GM04503 (cell line): Measurements from ENCODE around the gene YAF2.
"Not testable (repeated sequence)": the region's sequence is repeated elsewhere in the genome, so short reads cannot be mapped to it uniquely, and the experiment has no call there.

ENCODE experiments used
- DNase-seq: peaks from one replicate; pipeline ENCODE4 v3.0.0-alpha.2; 2012; ENCODE audit warnings: low read depth

Gene YAF2

GRCh38 chr12:42196723-42197603 is 41.1 kb downstream of the YAF2 start:
- no peak for DNase-seq

GRCh38 chr12:42192686-42193085 is 45.4 kb downstream of the YAF2 start:
- DNase-seq: no peak

GRCh38 chr12:42192258-42192657 is 45.8 kb downstream of the YAF2 start:
- no peak for DNase-seq

DNA sequence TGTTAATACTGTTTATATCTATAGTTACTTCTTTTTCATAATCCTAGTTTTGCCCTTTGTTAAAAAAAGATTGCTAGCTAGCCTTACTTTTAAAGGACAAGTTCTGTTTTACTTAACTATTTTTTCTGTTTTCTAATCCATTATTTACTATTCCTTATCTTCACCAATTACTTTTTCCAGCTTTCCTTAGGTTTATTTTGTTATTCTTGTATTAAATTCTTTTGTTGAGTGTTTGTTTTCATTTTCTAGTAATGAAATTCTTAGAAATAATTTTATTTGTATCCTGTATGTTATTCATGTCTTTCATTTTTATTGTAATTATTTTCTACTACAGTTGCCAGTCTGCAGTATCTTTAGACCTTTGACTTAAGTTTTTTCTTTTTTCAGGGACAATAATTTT is 47.7 kb downstream of the YAF2 start:
- DNase-seq: no peak

DNA sequence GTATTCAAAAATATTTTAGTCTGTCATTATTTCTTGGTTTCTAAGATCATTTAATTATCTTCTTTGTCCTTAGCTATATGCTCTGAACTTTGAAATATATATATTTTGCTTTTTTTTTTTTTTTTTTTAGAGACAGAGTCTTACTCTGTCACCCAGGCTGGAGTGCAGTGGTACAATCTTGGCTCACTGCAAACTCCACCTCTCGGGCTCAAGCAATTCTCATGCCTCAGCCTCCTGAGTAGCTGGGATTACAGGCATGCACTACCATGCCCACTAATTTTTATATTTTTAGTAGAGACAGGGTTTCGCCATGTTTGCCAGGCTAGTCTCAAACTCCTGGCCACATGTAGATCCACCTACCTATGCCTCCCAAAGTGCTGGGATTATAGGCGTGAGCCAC is 49.8 kb downstream of the YAF2 start:
- not testable (repeated sequence) for DNase-seq

DNA sequence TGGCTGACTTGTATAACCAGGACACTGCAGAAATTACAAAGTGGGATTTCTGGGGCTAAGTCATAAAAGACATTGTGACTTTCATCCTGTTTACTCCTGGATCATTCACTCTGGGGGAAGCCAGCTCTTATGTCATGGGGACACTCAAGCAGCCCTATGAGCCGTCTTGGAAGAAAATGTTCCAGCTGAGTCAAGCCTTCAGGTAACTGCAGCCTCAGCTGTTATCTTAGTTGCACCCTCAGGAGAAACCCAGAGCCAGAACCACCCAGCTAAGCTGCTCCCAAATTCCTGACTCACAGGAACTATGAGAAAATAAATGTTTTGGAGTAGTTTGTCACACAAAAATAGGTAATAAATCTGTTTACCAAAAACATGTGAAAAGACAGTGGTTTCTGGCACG is 50.2 kb downstream of the YAF2 start:
- no peak for DNase-seq

DNA sequence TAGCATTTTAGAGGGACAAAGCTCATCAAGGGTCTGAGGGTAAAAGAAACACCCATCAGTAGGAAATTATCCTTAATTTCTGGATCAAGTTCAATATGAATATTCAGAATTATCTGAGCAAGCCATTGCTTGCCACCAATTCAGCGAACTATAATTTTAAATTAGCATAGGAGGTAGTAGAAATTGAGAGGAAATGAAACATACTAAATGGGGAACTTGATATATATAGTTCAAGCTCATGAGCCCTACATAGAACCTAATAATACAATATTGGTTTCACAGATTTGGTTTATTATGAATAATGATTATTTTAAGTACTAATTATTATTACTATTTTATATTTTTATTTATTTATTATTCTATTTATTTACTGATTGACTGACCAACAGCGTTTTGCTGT is 51.3 kb downstream of the YAF2 start:
- no peak for DNase-seq

GRCh38 chr12:42182394-42182793 is 55.7 kb downstream of the YAF2 start:
- no peak for DNase-seq

DNA sequence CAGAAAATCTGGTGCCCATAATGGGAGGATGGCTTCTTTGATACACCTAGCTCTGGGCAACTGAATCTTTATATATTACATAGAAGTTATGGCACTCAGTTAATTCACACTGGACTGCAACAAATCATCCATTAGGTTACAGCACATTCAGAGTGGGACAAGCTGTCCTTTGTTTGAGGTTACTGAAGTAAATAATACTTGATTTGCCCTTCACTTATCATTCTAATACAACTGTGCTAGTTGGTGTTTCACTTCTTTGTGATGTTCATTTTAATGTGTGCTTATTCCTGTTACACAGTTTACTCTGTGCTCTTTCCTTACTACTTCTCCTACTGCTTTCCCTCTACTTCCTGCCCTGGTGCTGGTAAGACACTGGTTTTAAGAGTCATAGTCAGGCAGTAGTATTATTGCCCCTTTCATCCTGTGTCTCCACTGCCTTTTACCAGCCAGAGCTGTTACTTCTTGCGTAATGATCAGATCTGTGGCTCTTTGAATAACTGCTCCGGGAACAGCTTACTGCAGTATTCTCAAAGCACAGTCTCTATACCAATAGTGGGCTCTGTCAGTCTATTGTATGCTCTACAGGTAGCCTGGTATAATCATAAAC is 57.0 kb downstream of the YAF2 start:
- DNase-seq: no peak

GRCh38 chr12:42178101-42178500 is 59.9 kb downstream of the YAF2 start:
- DNase-seq: no peak

GRCh38 chr12:42174978-42175377 is 63.1 kb downstream of the YAF2 start:
- DNase-seq: no peak

DNA sequence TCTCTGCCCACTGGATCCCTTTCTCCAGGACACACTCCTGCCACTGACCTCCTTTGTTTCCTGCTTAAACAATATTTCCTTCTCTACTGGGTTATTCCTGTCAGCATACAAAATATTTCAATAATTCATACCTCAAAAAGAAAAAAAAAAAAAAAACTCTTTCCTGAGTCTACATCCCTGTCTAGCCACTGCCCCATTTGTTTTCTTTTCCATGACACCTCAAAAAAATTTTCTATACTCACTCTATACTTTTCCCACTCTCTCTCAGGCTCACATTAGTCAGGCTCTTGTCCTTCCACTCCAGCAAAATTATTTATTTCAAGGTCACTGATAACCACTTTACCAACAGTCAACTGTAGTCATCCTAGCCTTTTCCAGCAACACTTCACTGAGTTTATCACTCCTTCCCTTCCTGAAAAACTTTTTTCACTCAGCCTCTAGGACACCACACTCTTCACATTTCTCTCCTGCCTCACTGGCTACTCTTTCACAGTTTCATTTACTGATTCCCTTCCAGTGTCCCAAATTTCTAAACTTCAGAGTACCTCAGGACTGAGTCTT is 64.0 kb downstream of the YAF2 start:
- DNase-seq: no peak

GRCh38 chr12:42172441-42173210 is 65.4 kb downstream of the YAF2 start:
- DNase-seq: no peak

DNA sequence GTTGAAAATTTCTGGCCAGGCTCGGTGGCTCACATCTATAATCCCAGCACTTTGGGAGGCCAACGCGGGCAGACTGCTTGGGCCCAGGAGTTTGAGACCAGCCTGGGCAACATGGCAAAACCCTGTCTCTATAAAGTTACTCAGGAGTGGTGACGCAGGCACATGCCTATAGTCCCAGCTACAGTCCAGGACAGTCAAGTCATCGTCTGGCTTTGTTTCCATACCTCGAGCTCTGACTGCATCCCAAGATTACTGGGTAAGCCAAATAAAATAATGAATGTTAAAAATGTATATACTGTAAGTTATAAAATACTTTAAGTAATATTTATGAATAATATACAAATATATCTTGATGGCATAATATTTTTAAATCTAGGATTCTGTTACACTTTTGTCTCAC is 70.3 kb downstream of the YAF2 start:
- no peak for DNase-seq

DNA sequence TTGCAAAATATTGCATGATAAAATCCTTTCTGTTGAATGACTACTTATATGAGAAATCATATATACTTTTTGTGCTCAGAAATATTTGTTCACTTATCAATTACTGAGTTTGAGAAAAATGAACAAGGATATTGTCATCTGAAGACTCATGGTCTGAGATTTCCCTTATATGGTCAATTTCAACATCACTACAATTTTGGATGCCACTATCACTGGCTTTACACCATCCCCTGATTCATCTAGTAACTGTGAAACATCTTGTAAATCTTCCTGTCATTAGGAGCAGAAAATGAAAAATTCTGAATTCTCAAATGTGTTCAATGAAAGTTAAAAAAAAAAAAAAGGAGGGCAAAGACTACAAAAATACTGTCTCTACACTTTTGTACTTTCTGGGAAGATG is 71.5 kb downstream of the YAF2 start:
- peak; percentile 44 for DNase-seq

GRCh38 chr12:42163913-42164312 is 74.1 kb downstream of the YAF2 start:
- no peak for DNase-seq

DNA sequence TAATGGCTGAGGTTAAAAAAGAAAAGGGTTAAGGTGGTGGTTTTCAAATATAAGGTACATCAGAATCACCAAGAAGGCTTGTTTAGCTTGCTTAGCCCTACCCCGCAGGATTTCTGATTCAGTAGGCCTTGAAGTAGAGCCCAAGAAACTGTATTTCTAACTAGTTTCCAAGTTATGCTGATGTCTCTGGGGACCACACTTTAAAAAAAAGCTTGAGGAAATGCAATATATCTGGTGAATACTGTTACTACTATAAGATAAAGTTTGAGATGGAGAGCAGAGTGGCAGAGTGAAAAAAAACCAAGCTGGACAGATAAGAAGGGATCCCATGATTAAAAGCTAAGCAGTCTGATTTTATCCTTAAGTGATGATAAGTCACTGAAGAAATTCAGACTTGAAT is 75.1 kb downstream of the YAF2 start:
- no peak for DNase-seq

DNA sequence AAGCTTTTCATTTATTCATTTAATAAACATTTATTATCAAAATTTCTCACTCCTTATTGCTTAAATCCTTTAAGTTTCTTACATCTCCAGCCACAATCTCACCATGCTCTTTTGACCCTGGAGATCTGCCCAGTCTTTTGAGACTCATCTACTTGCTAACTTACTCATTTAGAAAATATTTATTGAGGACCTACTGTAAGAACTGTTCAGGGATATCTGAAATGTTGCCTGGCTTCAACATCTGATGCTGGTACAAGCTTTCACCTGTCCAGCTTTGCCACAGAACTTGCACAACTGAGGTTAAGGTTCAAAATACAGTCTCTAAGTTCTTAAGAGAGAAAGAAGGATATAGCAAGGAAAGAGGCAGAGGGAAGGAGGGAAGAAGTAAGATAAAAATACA is 75.9 kb downstream of the YAF2 start:
- DNase-seq: no peak

DNA sequence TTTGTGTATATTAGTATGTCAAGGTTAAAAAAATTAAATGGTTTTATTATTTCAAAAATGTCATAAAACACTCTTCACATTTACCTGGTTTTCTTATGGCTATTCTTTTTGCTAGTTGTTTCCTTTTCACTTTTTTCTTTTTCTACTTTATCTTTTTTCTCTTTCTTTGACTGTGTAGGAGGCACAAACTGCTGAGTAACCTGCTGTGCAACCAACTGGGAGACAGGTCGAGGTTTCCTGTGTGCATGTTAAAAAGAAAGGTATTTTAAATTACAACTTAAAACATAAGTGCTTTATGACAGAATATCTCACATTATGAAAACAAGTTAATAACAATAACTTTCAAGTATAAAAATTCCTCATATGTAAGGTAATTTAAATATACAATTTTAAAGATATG is 76.5 kb downstream of the YAF2 start:
- no peak for DNase-seq

DNA sequence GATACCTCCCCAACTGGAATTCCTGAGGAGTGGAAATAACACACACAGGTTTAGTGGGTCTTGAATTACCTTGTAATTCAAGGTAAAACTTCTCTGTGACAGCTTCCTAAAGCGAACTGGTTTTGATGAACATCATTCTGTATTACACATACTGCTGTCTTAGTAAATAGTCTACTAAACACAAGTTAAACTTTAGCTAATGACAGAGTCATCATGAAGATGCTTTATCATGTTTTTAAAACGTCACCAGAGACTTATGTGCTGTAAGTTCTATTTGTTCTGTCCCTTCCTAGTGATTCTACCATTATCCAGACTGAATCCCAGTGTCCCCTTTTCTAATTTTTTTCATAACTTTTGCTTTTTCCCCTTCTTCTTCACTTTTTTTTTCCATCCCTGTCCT is 81.8 kb downstream of the YAF2 start:
- DNase-seq: no peak

GRCh38 chr12:42145552-42146215 is 92.4 kb downstream of the YAF2 start:
- DNase-seq: no peak

DNA sequence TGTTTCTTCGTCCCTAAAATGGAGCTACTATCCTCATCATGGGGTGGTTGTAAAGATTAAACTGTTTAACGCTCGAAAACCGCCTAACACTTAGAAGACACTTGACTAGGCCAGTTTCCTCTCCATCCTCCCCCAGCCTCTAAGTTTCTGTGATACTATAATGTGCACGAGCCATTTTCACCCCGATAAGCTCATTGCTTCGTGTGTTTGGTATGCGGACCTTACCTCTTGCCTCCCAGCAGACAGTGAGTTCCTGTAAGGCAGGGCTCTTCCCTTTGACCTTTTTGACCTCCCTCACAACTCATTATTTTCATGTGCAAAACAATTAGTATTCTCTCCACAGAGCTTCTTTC is 92.9 kb downstream of the YAF2 start:
- DNase-seq: no peak
